Measurements from ENCODE around the gene C14orf180.
"Not testable (repeated sequence)": the region's sequence is repeated elsewhere in the genome, so short reads cannot be mapped to it uniquely, and the experiment has no call there.

C14orf180 gene

GRCh38 chr14:104579939-104580338 is 375 bp downstream of the C14orf180 start:
- DNase-seq = not testable (repeated sequence)

GRCh38 chr14:104580961-104581360 is 1.4 kb downstream of the C14orf180 start:
- no peak for DNase-seq

GRCh38 chr14:104581521-104581920 is 2.0 kb downstream of the C14orf180 start:
- DNase-seq = no peak

- DNase-seq = no peak
Observed at GRCh38 chr14:104582005-104582404, 2.4 kb downstream of the C14orf180 start.

- DNase-seq = no peak
Observed at GRCh38 chr14:104582662-104583061, 3.1 kb downstream of the C14orf180 start.

- DNase-seq = no peak
Observed at GRCh38 chr14:104583424-104584306, 4.1 kb downstream of the C14orf180 start.

GRCh38 chr14:104584557-104584956 is 5.0 kb downstream of the C14orf180 start:
- no peak for DNase-seq

GRCh38 chr14:104585966-104586697 is 6.6 kb downstream of the C14orf180 start:
- no peak for DNase-seq

GRCh38 chr14:104586832-104587620 is 7.5 kb downstream of the C14orf180 start:
- no peak for DNase-seq

- DNase-seq = no peak
Observed at GRCh38 chr14:104587641-104588040, 8.1 kb downstream of the C14orf180 start.

- DNase-seq = no peak
Observed at GRCh38 chr14:104588066-104588857, 8.7 kb downstream of the C14orf180 start.

GRCh38 chr14:104589338-104590195 is 10.0 kb downstream of the C14orf180 start:
- DNase-seq = no peak

GRCh38 chr14:104590240-104590965 is 10.8 kb downstream of the C14orf180 start:
- DNase-seq = no peak

GRCh38 chr14:104591031-104591430 is 11.5 kb downstream of the C14orf180 start:
- no peak for DNase-seq

GRCh38 chr14:104591506-104592291 is 12.1 kb downstream of the C14orf180 start:
- no peak for DNase-seq

- DNase-seq = no peak
Observed at GRCh38 chr14:104592292-104592672, 12.7 kb downstream of the C14orf180 start.

- DNase-seq = no peak
Observed at GRCh38 chr14:104592785-104593184, 13.2 kb downstream of the C14orf180 start.

GRCh38 chr14:104593241-104593701 is 13.7 kb downstream of the C14orf180 start:
- DNase-seq = no peak

- no peak for DNase-seq
Observed at GRCh38 chr14:104593710-104594136, 14.2 kb downstream of the C14orf180 start.

Data from CD4-positive, alpha-beta T cell treated with Interleukin-21 for 1 hour (primary cell).